ENCODE measurements around the gene TIMD4. TPM values are rescaled to one million over a fixed set of nuclear protein-coding genes. Genes with fewer than 3 reads are reported as not detected.
"Not testable (repeated sequence)": the region's sequence is repeated elsewhere in the genome, so short reads cannot be mapped to it uniquely, and the experiment has no call there.

TIMD4 gene
- polyA plus RNA-seq, 3 donors = 0.14 TPM; not detected in 2

- no peak overlapping the region for H3K4me3 Mint-ChIP-seq
These were observed 8.4 kb upstream of the TIMD4 start for GRCh38 chr5:156971415-156971814.

DNA sequence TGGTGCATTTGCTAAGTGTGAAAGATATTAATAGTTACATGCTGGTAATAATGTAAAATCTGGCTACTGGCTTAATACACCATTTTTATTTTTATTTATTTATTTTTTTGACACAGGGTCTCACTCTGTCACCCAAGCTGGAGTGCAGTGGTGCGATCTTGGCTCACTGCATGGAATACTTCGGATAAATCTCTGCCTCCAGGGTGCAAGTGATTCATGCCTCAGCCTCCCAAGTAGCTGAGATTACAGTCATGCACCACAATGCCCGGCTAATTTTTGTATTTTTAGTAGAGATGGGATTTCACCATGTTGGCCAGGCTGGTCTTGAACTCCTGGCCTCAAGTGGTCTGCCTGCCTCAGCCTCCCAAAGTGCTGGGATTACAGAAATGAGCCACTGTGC lies 4.4 kb upstream of the TIMD4 start:
- H2AFZ ChIP-seq (ENCODE audit: insufficient read depth, low read depth, low read length, poor library complexity, severe bottlenecking); H3K4me3 ChIP-seq (replicated peaks in 1 of 3; ENCODE audit: low read depth in 2 of 3, low read length in 3 of 3); DNase-seq; H3K27me3 Mint-ChIP-seq (ENCODE audit: low read depth in 3 of 3); H3K36me3 ChIP-seq (replicated peaks in 1 of 2; ENCODE audit: control insufficient read depth in 1 of 2, insufficient read depth in 2 of 2, low read length in 2 of 2); H3K27me3 ChIP-seq (ENCODE audit: control insufficient read depth in 2 of 2, insufficient read depth in 2 of 2, low read length in 2 of 2); H3K4me2 ChIP-seq (replicated peaks; ENCODE audit: extremely low read depth, low read length, poor library complexity, severe bottlenecking); H3K27ac Mint-ChIP-seq; H3K4me1 ChIP-seq (ENCODE audit: control insufficient read depth in 1 of 2, insufficient read depth in 2 of 2, low read length in 2 of 2); H3K36me3 Mint-ChIP-seq; H3K79me2 ChIP-seq (ENCODE audit: insufficient read depth, low read length); H3K4me3 Mint-ChIP-seq; H3K9me3 ChIP-seq (replicated peaks in 1 of 2; ENCODE audit: control insufficient read depth in 1 of 2, insufficient read depth in 1 of 2, low read length in 2 of 2); H3K9ac ChIP-seq (ENCODE audit: insufficient read depth, low read length, poor library complexity, severe bottlenecking); intact Hi-C loops (cut with micrococcal nuclease); H4K20me1 ChIP-seq (ENCODE audit: insufficient read depth, low read length); H3K27ac ChIP-seq (ENCODE audit: low read depth in 1 of 2, low read length in 2 of 2); H3K4me1 Mint-ChIP-seq: not testable (repeated sequence)
- WGBS (ENCODE audit: insufficient coverage) = 100% methylated on average over 1 of the region's 3 CpGs
- peaks cover 2 to 17% (median 5%) of the 10 kb centered on the region in 7 donors for H3K9me3 Mint-ChIP-seq

More at GRCh38 chr5:156971415-156971814, 8.4 kb upstream of the TIMD4 start:
- Histone ChIP-seq H3K9me3 (replicated peaks in 1 of 2; ENCODE audit: control insufficient read depth in 1 of 2, insufficient read depth in 1 of 2, low read length in 2 of 2) (no peaks in the 10 kb centered on the region), H3K36me3 (replicated peaks in 1 of 2; ENCODE audit: control insufficient read depth in 1 of 2, insufficient read depth in 2 of 2, low read length in 2 of 2) (no peaks in the 10 kb centered on the region), H4K20me1 (ENCODE audit: insufficient read depth, low read length) (no peaks in the 10 kb centered on the region), H3K27me3 (ENCODE audit: control insufficient read depth in 2 of 2, insufficient read depth in 2 of 2, low read length in 2 of 2) (no peaks in the 10 kb centered on the region), H3K4me3 (replicated peaks in 1 of 3; ENCODE audit: low read depth in 2 of 3, low read length in 3 of 3) (no peak overlapping the region), H3K4me2 (replicated peaks; ENCODE audit: extremely low read depth, low read length, poor library complexity, severe bottlenecking) (no peak overlapping the region), H2AFZ (ENCODE audit: insufficient read depth, low read depth, low read length, poor library complexity, severe bottlenecking) (no peak overlapping the region), H3K9ac (ENCODE audit: insufficient read depth, low read length, poor library complexity, severe bottlenecking) (no peak overlapping the region), H3K27ac (ENCODE audit: low read depth in 1 of 2, low read length in 2 of 2) (no peak overlapping the region), H3K4me1 (ENCODE audit: control insufficient read depth in 1 of 2, insufficient read depth in 2 of 2, low read length in 2 of 2) (peaks cover 13 to 22% of the 10 kb centered on the region in 2 donors), H3K79me2 (ENCODE audit: insufficient read depth, low read length) (no peaks in the 10 kb centered on the region)
- DNase-seq = no peak
- Mint-ChIP-seq H3K9me3 (peaks cover 0 to 18% (median 0%) of the 10 kb centered on the region in 7 donors), H3K36me3 (no peaks in the 10 kb centered on the region), H3K27me3 (ENCODE audit: low read depth in 3 of 3) (peaks cover 3 to 5% (median 5%) of the 10 kb centered on the region in 3 donors), H3K4me1 (peaks cover 11% of the 10 kb centered on the region), H3K27ac (no peak overlapping the region)
- WGBS (ENCODE audit: insufficient coverage) = 89% methylated on average over 1 of the region's 3 CpGs
- TF ChIP-seq CTCF (IDR thresholded peaks at IDR 0.05) = no peak
- intact Hi-C loops (cut with micrococcal nuclease) = no loop called here
